Chondrocyte (in vitro differentiated cells): ENCODE measurements around the gene SPAG5. TPM values are rescaled to one million over a fixed set of nuclear protein-coding genes. Genes with fewer than 3 reads are reported as not detected.

Source experiments
- DNase-seq: peaks from one replicate; pipeline ENCODE4 v3.0.0; 2021; ENCODE audit warnings: mixed read lengths, low spot score
- H3K27ac Mint-ChIP-seq: one replicate; pipeline ENCODE4 v1.8.0; 2021; ENCODE audit warnings: mild to moderate bottlenecking, moderate library complexity, mixed read lengths; ENCODE audit not compliant: unreplicated experiment
- H3K27me3 Mint-ChIP-seq: 2 replicates; pipeline ENCODE4 v1.8.0; 2021; ENCODE audit warnings: low read depth, mixed read lengths
- H3K36me3 Mint-ChIP-seq: 2 replicates; pipeline ENCODE4 v1.8.0; 2021; ENCODE audit warnings: low read depth, mixed read lengths
- H3K4me1 Mint-ChIP-seq: 2 replicates; pipeline ENCODE4 v1.8.0; 2021; ENCODE audit warnings: low read depth, mild to moderate bottlenecking, mixed read lengths
- H3K4me3 Mint-ChIP-seq: one replicate; pipeline ENCODE4 v1.8.0; 2021; ENCODE audit warnings: mild to moderate bottlenecking, moderate library complexity, mixed read lengths; ENCODE audit not compliant: unreplicated experiment
- H3K9me3 Mint-ChIP-seq: 2 replicates; pipeline ENCODE4 v1.8.0; 2021; ENCODE audit warnings: low read depth, mixed read lengths
- total RNA-seq: library from RNA; stranded (reverse); gene quantifications from 3 replicates; pipeline ENCODE4 v1.2.1, GENCODE V29; 2021
- TF ChIP-seq, protein P1 (sequence below): fragments of 200-600 bp; sonication (generic); IDR thresholded peaks from 2 replicates; pipeline ENCODE4 v1.5.0; 2021; ENCODE audit warnings: antibody characterized with exemption, mild to moderate bottlenecking, moderate library complexity

The SPAG5 gene
- total RNA-seq, 1 donor from 2014 or later: 12.9 TPM

DNA sequence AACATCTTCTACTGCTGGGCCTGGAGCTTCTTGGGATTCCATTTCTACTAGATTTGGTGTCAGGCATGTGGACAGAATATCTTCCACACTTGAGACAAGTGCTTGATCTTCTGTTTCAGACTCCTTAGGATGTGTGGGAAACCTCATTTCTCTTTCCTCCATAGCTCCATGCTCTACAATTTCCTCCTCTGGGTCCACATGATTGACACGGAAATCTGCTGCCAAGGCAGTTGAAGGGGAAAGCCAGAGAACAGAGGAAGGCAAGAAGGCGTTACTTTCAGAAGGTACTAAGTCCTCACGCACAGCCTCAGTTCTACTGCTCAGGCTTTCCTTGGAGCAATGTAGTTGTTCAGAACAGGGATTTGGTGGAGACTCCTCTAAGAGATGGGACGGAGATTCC, 6.6 kb downstream of the SPAG5 start:
- Mint-ChIP-seq H3K4me3 (no peak overlapping the region), H3K27me3 (no peaks in the 10 kb centered on the region), H3K4me1 (no peaks in the 10 kb centered on the region), H3K36me3 (peaks cover 8% of the 10 kb centered on the region), H3K27ac (no peak overlapping the region), H3K9me3 (no peaks in the 10 kb centered on the region)
- TF ChIP-seq, protein P1, sequence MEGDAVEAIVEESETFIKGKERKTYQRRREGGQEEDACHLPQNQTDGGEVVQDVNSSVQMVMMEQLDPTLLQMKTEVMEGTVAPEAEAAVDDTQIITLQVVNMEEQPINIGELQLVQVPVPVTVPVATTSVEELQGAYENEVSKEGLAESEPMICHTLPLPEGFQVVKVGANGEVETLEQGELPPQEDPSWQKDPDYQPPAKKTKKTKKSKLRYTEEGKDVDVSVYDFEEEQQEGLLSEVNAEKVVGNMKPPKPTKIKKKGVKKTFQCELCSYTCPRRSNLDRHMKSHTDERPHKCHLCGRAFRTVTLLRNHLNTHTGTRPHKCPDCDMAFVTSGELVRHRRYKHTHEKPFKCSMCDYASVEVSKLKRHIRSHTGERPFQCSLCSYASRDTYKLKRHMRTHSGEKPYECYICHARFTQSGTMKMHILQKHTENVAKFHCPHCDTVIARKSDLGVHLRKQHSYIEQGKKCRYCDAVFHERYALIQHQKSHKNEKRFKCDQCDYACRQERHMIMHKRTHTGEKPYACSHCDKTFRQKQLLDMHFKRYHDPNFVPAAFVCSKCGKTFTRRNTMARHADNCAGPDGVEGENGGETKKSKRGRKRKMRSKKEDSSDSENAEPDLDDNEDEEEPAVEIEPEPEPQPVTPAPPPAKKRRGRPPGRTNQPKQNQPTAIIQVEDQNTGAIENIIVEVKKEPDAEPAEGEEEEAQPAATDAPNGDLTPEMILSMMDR: no peak
- DNase-seq: no peak

DNA sequence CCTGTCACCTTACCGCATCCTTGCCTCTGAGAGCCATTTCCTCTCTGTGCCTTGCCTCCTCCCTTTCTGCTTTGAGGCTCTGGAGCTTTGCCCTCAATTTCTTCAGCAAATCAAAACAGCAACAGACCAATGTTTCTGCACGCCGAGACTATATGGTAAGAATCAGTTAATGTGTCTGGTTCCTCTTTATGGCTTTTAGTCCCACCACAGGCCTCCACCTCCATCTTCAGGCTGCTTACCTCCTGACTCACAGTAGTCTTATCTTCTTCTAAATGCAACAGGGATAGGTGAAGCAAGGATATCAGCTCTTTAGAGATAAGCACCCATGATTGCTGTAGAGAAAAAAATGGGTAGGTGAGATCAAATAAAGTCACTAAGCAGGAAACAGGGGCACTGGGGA, 13.0 kb downstream of the SPAG5 start:
- H3K27me3 Mint-ChIP-seq: no peaks in the 10 kb centered on the region
- H3K4me1 Mint-ChIP-seq: no peaks in the 10 kb centered on the region
- TF ChIP-seq, protein P1: no peak
- peaks cover 13% of the 10 kb centered on the region for H3K36me3 Mint-ChIP-seq
- no peak for DNase-seq
- no peaks in the 10 kb centered on the region for H3K9me3 Mint-ChIP-seq
- H3K4me3 Mint-ChIP-seq: no peak overlapping the region
- H3K27ac Mint-ChIP-seq: no peak overlapping the region

DNA sequence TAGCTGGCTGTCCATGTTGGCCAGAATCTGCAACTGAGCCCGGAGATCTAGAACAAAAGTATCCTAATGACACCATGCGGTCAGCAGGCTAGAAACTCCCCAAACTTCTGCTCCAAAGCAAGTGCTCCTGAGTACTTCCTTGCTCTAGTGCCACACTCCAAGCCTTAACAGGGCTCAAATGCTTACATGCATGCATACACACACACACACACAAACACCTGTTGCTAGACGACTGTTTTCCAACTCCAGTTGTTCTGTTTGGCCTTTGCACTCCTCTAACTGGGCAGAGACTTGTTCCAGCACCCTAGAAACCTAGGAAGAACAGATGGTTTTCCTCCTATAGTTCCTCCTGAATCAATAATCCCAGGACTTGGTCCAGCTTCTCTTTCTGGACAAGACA, 14.4 kb downstream of the SPAG5 start:
- Mint-ChIP-seq H3K9me3 (no peaks in the 10 kb centered on the region), H3K4me1 (no peaks in the 10 kb centered on the region), H3K27me3 (no peaks in the 10 kb centered on the region), H3K4me3 (no peak overlapping the region), H3K36me3 (peaks cover 13% of the 10 kb centered on the region), H3K27ac (no peak overlapping the region)
- no peak for DNase-seq
- TF ChIP-seq, protein P1: no peak

DNA sequence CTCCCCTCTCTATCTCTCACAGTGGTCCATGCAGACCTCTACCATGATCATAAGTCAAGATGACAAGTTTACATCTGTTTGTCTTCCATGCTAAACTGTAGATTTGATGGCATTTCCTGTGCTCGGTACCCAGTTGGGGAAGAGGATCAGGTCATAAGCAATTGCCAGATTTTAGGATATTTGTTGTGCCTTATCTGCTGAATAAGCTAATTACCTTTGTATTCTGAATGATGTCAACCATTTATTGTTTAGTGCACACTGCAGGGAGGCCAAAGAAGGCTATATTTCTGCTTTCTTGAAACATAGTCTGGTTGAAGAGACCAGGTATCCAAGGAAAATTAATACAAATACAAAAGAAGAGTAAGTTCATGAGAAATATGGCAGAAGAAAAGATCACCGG, 16.3 kb downstream of the SPAG5 start:
- TF ChIP-seq, protein P1: no peak
- Mint-ChIP-seq H3K36me3 (peaks cover 13% of the 10 kb centered on the region), H3K4me3 (no peak overlapping the region), H3K4me1 (no peaks in the 10 kb centered on the region), H3K27me3 (no peaks in the 10 kb centered on the region), H3K9me3 (no peaks in the 10 kb centered on the region), H3K27ac (no peak overlapping the region)
- no peak for DNase-seq

DNA sequence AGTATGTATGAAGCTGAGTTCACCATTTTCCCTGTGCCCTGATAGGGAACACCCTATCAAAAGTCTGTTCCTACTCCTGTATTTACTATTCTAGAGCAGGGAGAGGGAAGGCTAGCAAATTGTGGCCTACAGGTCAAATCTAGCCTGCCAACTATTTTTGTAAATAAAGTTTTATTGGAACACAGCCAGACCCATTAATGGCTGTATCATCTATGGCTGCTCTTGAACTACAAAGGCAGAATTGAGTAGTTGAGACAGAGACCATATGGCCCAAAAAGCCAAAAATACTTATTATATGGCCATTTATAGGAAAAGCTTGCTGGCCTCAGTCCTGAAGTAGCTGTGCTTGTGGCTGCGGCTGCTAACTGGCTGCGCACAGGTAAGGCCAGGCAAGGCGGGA, 17.9 kb downstream of the SPAG5 start:
- no peak overlapping the region for H3K27ac Mint-ChIP-seq
- H3K27me3 Mint-ChIP-seq: no peaks in the 10 kb centered on the region
- no peaks in the 10 kb centered on the region for H3K4me1 Mint-ChIP-seq
- DNase-seq: no peak
- TF ChIP-seq, protein P1: no peak
- H3K36me3 Mint-ChIP-seq: peaks cover 13% of the 10 kb centered on the region
- no peaks in the 10 kb centered on the region for H3K9me3 Mint-ChIP-seq
- H3K4me3 Mint-ChIP-seq: no peak overlapping the region
